ENCODE measurements around the gene SCEL.
"Not testable (repeated sequence)": the region's sequence is repeated elsewhere in the genome, so short reads cannot be mapped to it uniquely, and the experiment has no call there.

Gene SCEL

DNA sequence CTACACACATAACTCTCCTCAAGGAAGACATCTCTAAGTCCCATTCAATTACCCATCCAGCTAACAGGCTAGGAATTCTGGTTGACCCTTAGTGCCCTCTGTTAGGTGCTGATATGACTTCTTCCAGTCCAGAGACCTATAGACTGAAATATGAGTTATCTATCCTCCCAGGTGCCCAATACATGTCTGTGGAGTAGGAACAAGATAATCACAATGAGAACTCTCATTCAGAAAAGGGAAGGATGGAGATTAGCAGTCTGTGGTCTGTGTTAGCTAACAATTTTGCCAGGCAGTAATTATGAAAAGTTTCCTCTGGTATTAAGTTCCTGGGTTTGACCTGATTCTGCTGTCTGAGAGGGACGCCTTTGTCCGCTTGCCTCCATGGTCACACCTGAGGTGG lies 117.8 kb downstream of the SCEL start:
- Histone ChIP-seq H3K27ac (ENCODE audit: insufficient read depth in 1 of 2, low read depth in 1 of 2, low read length in 2 of 2, poor library complexity in 1 of 2, severe bottlenecking in 2 of 2) (no peak overlapping the region), H3K36me3 (ENCODE audit: control insufficient read depth in 4 of 4, insufficient read depth in 4 of 4, low read length in 3 of 4) (no peaks in the 10 kb centered on the region), H3K9me3 (ENCODE audit: control extremely low read depth in 1 of 5, control insufficient read depth in 4 of 5, insufficient read depth in 2 of 5, low read depth in 1 of 5, low read length in 4 of 5) (peaks cover 0 to 4% (median 0%) of the 10 kb centered on the region in 5 experiments), H3K4me1 (ENCODE audit: control extremely low read depth in 1 of 4, control insufficient read depth in 4 of 4, insufficient read depth in 4 of 4, low read length in 3 of 4) (peaks cover 0 to 7% (median 2%) of the 10 kb centered on the region in 4 experiments), H3K27me3 (replicated peaks in 2 of 5; ENCODE audit: control insufficient read depth in 4 of 5, insufficient read depth in 5 of 5, low read length in 4 of 5) (no peaks in the 10 kb centered on the region), H3K4me3 (ENCODE audit: control insufficient read depth in 1 of 7, extremely low read depth in 1 of 7, insufficient read depth in 4 of 7, low read depth in 2 of 7, low read length in 6 of 7) (no peak overlapping the region)
- peak; percentile 13 to 62 (median 54) for DNase-seq
- 20% methylated on average over 2 of the region's 2 CpGs for WGBS (ENCODE audit: insufficient coverage)
- ChIA-PET CTCF (interaction anchor here (1.0 kb wide), 1 partner anchor 160 kb away, joined by 3 read pairs; no protein-coding TSS in a partner anchor), POLR2A (no interaction called here)

DNA sequence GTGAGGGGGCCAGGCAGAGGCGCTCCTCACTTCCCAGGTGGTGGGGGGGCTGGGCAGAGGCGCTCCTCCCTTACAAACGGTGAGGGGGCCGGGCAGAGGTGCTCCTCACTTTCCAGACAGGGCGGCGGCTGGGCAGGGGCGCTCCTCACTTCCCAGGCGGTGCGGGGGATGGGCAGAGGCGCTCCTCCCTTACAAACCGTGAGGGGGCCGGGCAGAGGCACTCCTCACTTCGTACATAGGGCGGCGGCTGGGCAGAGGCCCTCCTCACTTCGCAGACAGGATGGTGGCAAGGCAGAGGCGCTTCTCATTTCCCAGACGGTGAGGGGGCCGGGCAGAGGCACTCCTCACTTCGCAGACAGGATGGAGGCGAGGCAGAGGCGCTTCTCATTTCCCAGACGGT lies 124.5 kb downstream of the SCEL start:
- CTCF ChIA-PET = not testable (repeated sequence)
- WGBS (ENCODE audit: insufficient coverage) = 94% methylated on average over 22 of the region's 23 CpGs

DNA sequence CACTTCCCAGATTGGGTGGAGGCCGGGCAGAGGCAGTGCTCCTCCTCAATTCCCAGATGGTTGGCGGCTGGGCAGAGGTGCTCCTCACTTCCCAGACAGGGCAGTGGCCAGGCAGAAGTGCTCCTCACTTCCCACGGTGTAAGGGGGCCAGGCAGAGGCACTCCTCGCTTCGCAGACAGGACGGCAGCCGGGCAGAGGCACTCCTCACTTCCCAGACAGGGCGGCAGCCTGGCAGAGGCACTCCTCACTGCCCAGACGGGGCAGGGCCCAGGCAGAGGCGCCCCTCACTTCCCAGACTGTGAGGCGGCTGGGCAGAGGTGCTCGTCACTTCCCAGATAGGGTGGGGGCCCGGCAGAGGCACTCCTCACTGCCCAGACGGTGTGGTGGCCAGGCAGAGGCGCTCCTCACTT lies 125.3 kb downstream of the SCEL start:
- Histone ChIP-seq H3K27me3 (replicated peaks in 2 of 5; ENCODE audit: control insufficient read depth in 4 of 5, insufficient read depth in 5 of 5, low read length in 4 of 5) (no peaks in the 10 kb centered on the region), H3K36me3 (ENCODE audit: control insufficient read depth in 4 of 4, insufficient read depth in 4 of 4, low read length in 3 of 4) (no peaks in the 10 kb centered on the region), H3K4me3 (ENCODE audit: control insufficient read depth in 1 of 7, extremely low read depth in 1 of 7, insufficient read depth in 4 of 7, low read depth in 2 of 7, low read length in 6 of 7) (no peak overlapping the region), H3K27ac (ENCODE audit: insufficient read depth in 1 of 2, low read depth in 1 of 2, low read length in 2 of 2, poor library complexity in 1 of 2, severe bottlenecking in 2 of 2) (no peak overlapping the region), H3K9me3 (ENCODE audit: control extremely low read depth in 1 of 5, control insufficient read depth in 4 of 5, insufficient read depth in 2 of 5, low read depth in 1 of 5, low read length in 4 of 5) (peaks cover 0 to 3% (median 0%) of the 10 kb centered on the region in 5 experiments), H3K4me1 (ENCODE audit: control extremely low read depth in 1 of 4, control insufficient read depth in 4 of 4, insufficient read depth in 4 of 4, low read length in 3 of 4) (no peaks in the 10 kb centered on the region)
- no peak for DNase-seq
- 98% methylated on average over 15 of the region's 15 CpGs for WGBS (ENCODE audit: insufficient coverage)
- ChIA-PET POLR2A (no interaction called here), CTCF (no interaction called here)

More for the DNA sequence above, 124.5 kb downstream of the SCEL start:
- H3K27me3 ChIP-seq (replicated peaks in 2 of 5; ENCODE audit: control insufficient read depth in 4 of 5, insufficient read depth in 5 of 5, low read length in 4 of 5); DNase-seq; H3K9me3 ChIP-seq (ENCODE audit: control extremely low read depth in 1 of 5, control insufficient read depth in 4 of 5, insufficient read depth in 2 of 5, low read depth in 1 of 5, low read length in 4 of 5); H3K36me3 ChIP-seq (ENCODE audit: control insufficient read depth in 4 of 4, insufficient read depth in 4 of 4, low read length in 3 of 4); H3K27ac ChIP-seq (ENCODE audit: insufficient read depth in 1 of 2, low read depth in 1 of 2, low read length in 2 of 2, poor library complexity in 1 of 2, severe bottlenecking in 2 of 2); H3K4me1 ChIP-seq (ENCODE audit: control extremely low read depth in 1 of 4, control insufficient read depth in 4 of 4, insufficient read depth in 4 of 4, low read length in 3 of 4); POLR2A ChIA-PET; H3K4me3 ChIP-seq (ENCODE audit: control insufficient read depth in 1 of 7, extremely low read depth in 1 of 7, insufficient read depth in 4 of 7, low read depth in 2 of 7, low read length in 6 of 7): not testable (repeated sequence)

DNA sequence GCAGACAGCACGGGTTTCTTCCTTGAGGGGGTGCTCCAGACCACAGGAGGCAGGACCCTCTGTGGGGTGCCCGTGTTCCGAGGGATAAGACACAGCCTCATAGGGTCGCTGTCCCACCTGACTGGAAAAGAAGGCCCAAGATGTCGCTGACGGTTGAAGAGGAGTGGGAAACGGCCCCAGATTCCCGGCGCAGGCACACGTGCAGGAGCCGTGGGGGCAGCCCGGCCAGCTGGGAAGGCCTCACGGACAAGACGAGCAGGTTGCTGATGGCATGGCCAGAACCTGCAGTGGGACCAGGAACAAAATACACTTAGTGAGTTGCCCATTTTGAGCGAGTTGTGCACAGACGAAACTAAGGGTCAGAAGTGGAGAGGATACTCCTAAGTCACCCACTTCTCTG lies 126.8 kb downstream of the SCEL start:
- POLR2A ChIA-PET; H3K9me3 ChIP-seq (ENCODE audit: control extremely low read depth in 1 of 5, control insufficient read depth in 4 of 5, insufficient read depth in 2 of 5, low read depth in 1 of 5, low read length in 4 of 5); H3K4me3 ChIP-seq (ENCODE audit: control insufficient read depth in 1 of 7, extremely low read depth in 1 of 7, insufficient read depth in 4 of 7, low read depth in 2 of 7, low read length in 6 of 7); H3K27me3 ChIP-seq (replicated peaks in 2 of 5; ENCODE audit: control insufficient read depth in 4 of 5, insufficient read depth in 5 of 5, low read length in 4 of 5); CTCF ChIA-PET; H3K36me3 ChIP-seq (ENCODE audit: control insufficient read depth in 4 of 4, insufficient read depth in 4 of 4, low read length in 3 of 4); H3K4me1 ChIP-seq (ENCODE audit: control extremely low read depth in 1 of 4, control insufficient read depth in 4 of 4, insufficient read depth in 4 of 4, low read length in 3 of 4); H3K27ac ChIP-seq (ENCODE audit: insufficient read depth in 1 of 2, low read depth in 1 of 2, low read length in 2 of 2, poor library complexity in 1 of 2, severe bottlenecking in 2 of 2); DNase-seq: not testable (repeated sequence)
- WGBS (ENCODE audit: insufficient coverage) = 98% methylated on average over 14 of the region's 16 CpGs

DNA sequence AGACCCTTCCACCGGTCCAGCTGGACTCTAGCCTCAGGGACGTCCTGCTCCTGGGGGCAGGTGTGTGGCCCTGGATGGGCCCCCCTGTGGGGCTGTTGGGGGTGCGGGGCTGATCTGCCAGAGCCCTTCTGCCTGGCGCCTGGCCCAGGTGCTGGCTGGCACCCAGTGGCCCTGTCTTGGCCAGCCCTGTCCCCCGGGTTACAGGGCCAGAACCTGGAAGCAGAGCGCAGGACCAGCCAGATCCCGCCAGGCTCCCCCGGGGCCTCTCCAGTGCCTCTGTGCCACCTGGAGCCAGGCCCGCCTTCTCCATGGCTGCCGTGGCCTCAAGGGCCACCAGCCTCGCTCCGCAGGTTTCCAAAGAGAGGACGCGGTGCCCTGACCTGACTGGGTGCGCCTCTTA lies 127.3 kb downstream of the SCEL start:
- DNase-seq; H3K4me1 ChIP-seq (ENCODE audit: control extremely low read depth in 1 of 4, control insufficient read depth in 4 of 4, insufficient read depth in 4 of 4, low read length in 3 of 4); H3K4me3 ChIP-seq (ENCODE audit: control insufficient read depth in 1 of 7, extremely low read depth in 1 of 7, insufficient read depth in 4 of 7, low read depth in 2 of 7, low read length in 6 of 7); CTCF ChIA-PET; H3K9me3 ChIP-seq (ENCODE audit: control extremely low read depth in 1 of 5, control insufficient read depth in 4 of 5, insufficient read depth in 2 of 5, low read depth in 1 of 5, low read length in 4 of 5); POLR2A ChIA-PET; H3K27ac ChIP-seq (ENCODE audit: insufficient read depth in 1 of 2, low read depth in 1 of 2, low read length in 2 of 2, poor library complexity in 1 of 2, severe bottlenecking in 2 of 2); H3K36me3 ChIP-seq (ENCODE audit: control insufficient read depth in 4 of 4, insufficient read depth in 4 of 4, low read length in 3 of 4); H3K27me3 ChIP-seq (replicated peaks in 2 of 5; ENCODE audit: control insufficient read depth in 4 of 5, insufficient read depth in 5 of 5, low read length in 4 of 5): not testable (repeated sequence)
- WGBS (ENCODE audit: insufficient coverage) = 100% methylated on average over 2 of the region's 15 CpGs

DNA sequence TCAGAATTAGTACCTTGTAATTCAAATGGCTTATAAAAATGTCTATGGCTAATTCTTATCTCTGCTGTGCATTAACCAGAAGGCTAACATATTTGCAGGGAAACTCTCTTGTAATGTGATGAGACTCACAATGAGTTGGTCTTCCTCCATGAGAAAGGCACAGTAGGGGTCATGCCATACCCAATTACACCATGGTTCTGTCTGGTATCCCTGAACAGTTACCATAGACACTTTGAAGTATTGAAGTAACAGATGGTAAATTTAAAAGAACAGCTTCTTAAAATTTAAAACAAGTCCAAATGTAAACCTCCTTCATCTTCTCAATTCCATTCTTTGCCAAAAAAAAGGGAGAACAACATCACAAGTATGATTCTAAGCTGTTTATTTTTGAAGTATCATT lies 139.3 kb downstream of the SCEL start:
- no peak for DNase-seq
- Histone ChIP-seq H3K4me1 (ENCODE audit: control extremely low read depth in 1 of 4, control insufficient read depth in 4 of 4, insufficient read depth in 4 of 4, low read length in 3 of 4) (no peaks in the 10 kb centered on the region), H3K27me3 (replicated peaks in 2 of 5; ENCODE audit: control insufficient read depth in 4 of 5, insufficient read depth in 5 of 5, low read length in 4 of 5) (no peaks in the 10 kb centered on the region), H3K36me3 (ENCODE audit: control insufficient read depth in 4 of 4, insufficient read depth in 4 of 4, low read length in 3 of 4) (no peaks in the 10 kb centered on the region), H3K27ac (ENCODE audit: insufficient read depth in 1 of 2, low read depth in 1 of 2, low read length in 2 of 2, poor library complexity in 1 of 2, severe bottlenecking in 2 of 2) (no peak overlapping the region), H3K9me3 (ENCODE audit: control extremely low read depth in 1 of 5, control insufficient read depth in 4 of 5, insufficient read depth in 2 of 5, low read depth in 1 of 5, low read length in 4 of 5) (peaks cover 0 to 3% (median 0%) of the 10 kb centered on the region in 5 experiments), H3K4me3 (ENCODE audit: control insufficient read depth in 1 of 7, extremely low read depth in 1 of 7, insufficient read depth in 4 of 7, low read depth in 2 of 7, low read length in 6 of 7) (no peak overlapping the region)
- ChIA-PET CTCF (interaction anchor here (1.5 kb wide), 1 partner anchor 81 kb away, joined by 5 read pairs; no protein-coding TSS in a partner anchor), POLR2A (no interaction called here)

DNA sequence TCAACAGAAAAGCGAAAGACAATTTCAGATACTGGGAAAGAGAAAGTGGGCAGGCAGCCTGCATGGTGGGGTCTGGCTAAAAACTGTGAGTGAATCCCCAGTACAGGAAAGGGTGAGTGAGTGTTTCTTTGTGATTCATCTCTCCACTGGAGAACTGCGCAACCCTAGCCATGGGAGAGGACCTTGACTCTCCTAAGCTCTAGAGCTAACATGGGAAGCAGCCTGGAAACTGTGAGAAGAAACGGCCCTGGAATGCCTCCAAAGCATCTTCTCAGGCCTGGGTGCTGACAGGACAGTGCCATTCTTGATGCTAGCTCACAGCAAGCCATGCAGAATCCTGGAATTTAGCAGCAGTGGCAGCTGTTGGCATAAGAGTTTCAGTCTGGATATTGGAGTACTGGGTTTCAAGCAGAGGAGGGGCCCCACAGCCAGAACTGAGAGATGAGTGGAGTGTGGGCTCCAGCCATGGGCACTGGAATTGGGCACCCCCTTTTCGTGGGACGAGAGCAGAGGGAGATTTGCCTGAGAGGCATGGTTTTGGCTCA lies 143.3 kb downstream of the SCEL start:
- H3K9me3 ChIP-seq (ENCODE audit: control extremely low read depth in 1 of 5, control insufficient read depth in 4 of 5, insufficient read depth in 2 of 5, low read depth in 1 of 5, low read length in 4 of 5) = peaks cover 0 to 3% (median 0%) of the 10 kb centered on the region in 5 experiments
- H3K27ac ChIP-seq (ENCODE audit: insufficient read depth in 1 of 2, low read depth in 1 of 2, low read length in 2 of 2, poor library complexity in 1 of 2, severe bottlenecking in 2 of 2) = no peak overlapping the region
- H3K36me3 ChIP-seq (ENCODE audit: control insufficient read depth in 4 of 4, insufficient read depth in 4 of 4, low read length in 3 of 4) = no peaks in the 10 kb centered on the region
- no peak overlapping the region for H3K4me3 ChIP-seq (ENCODE audit: control insufficient read depth in 1 of 7, extremely low read depth in 1 of 7, insufficient read depth in 4 of 7, low read depth in 2 of 7, low read length in 6 of 7)
- DNase-seq = no peak
- CTCF ChIA-PET = no interaction called here
- no peaks in the 10 kb centered on the region for H3K4me1 ChIP-seq (ENCODE audit: control extremely low read depth in 1 of 4, control insufficient read depth in 4 of 4, insufficient read depth in 4 of 4, low read length in 3 of 4)
- WGBS (ENCODE audit: insufficient coverage) = 99% methylated on average over 5 of the region's 5 CpGs
- H3K27me3 ChIP-seq (replicated peaks in 2 of 5; ENCODE audit: control insufficient read depth in 4 of 5, insufficient read depth in 5 of 5, low read length in 4 of 5) = no peaks in the 10 kb centered on the region
- POLR2A ChIA-PET = no interaction called here
